Astrocyte (in vitro differentiated cells and primary cell): ENCODE measurements around the gene ZNF800.

ENCODE experiments used
- EZH2 ChIP-seq: IDR thresholded peaks from 2 replicates; pipeline ENCODE4 v1.6.1; 2012; ENCODE audit warnings: mild to moderate bottlenecking, low read length, inconsistent platforms; ENCODE audit not compliant: insufficient read depth
- TF ChIP-seq, protein P1 (sequence below): IDR thresholded peaks from 2 replicates; pipeline ENCODE4 v1.5.1; 2011; ENCODE audit warnings: low read depth, mild to moderate bottlenecking, inconsistent platforms, low read length, moderate library complexity; ENCODE audit not compliant: insufficient read depth

DNA sequence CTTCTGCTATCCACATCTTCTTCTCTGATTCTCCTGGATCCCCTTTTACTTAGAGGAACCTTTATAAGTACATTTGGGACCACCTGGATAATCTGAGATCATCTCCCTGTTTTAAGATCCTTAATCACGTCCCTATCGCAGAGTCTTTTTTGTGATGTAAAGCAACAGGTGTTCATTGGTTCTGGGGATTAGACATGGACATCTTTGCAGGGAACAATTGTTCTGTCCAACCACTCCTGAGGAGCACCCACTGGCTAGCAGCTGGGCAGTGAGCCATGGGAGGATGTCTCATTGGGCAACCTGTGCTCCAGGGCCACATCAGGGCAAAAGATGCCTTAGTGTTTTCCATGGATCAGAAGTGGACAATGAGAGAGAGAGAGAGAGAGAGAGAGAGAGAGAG lies 56.0 kb downstream of the ZNF800 start:
- TF ChIP-seq, protein P1, sequence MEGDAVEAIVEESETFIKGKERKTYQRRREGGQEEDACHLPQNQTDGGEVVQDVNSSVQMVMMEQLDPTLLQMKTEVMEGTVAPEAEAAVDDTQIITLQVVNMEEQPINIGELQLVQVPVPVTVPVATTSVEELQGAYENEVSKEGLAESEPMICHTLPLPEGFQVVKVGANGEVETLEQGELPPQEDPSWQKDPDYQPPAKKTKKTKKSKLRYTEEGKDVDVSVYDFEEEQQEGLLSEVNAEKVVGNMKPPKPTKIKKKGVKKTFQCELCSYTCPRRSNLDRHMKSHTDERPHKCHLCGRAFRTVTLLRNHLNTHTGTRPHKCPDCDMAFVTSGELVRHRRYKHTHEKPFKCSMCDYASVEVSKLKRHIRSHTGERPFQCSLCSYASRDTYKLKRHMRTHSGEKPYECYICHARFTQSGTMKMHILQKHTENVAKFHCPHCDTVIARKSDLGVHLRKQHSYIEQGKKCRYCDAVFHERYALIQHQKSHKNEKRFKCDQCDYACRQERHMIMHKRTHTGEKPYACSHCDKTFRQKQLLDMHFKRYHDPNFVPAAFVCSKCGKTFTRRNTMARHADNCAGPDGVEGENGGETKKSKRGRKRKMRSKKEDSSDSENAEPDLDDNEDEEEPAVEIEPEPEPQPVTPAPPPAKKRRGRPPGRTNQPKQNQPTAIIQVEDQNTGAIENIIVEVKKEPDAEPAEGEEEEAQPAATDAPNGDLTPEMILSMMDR, result no peak
- TF ChIP-seq EZH2, result no peak
